Measurements from ENCODE around the gene SAMHD1.

Gene SAMHD1

GRCh38 chr20:36866164-36866563, 85.3 kb downstream of the SAMHD1 start:
- no peak overlapping the region for H3K4me2 ChIP-seq (ENCODE audit: low read length)
- no peaks in the 10 kb centered on the region for H3K9me2 ChIP-seq (ENCODE audit: low read depth, low read length)
- H3K36me3 ChIP-seq (ENCODE audit: insufficient read depth, low read length): no peaks in the 10 kb centered on the region
- no peaks in the 10 kb centered on the region for H3F3A ChIP-seq (ENCODE audit: insufficient read depth, low read length)
- no peak overlapping the region for H3K4me3 ChIP-seq (ENCODE audit: low read depth, low read length, poor library complexity, severe bottlenecking)
- no peaks in the 10 kb centered on the region; the same call in 1 of the 2 replicates for H3K27me3 ChIP-seq (ENCODE audit: insufficient read depth, low read length)
- no peak overlapping the region for H3K9ac ChIP-seq (ENCODE audit: low read length)
- no peak overlapping the region for H2AFZ ChIP-seq (ENCODE audit: low read length)
- no peak overlapping the region for H3K27ac ChIP-seq (ENCODE audit: low read depth, low read length, poor library complexity, severe bottlenecking)
- no peaks in the 10 kb centered on the region for H3K9me3 ChIP-seq (ENCODE audit: low read length)
- H3K4me1 ChIP-seq (ENCODE audit: insufficient read depth, low read length, severe bottlenecking): peaks cover 30% of the 10 kb centered on the region
- no peaks in the 10 kb centered on the region for H4K20me1 ChIP-seq (ENCODE audit: insufficient read depth, low read length)
- TF ChIP-seq CTCF (IDR thresholded peaks at IDR 0.05; ENCODE audit: low read length) (no peak), EZH2 (IDR thresholded peaks at IDR 0.05; ENCODE audit: borderline replicate concordance, low read length) (no peak)
- no peaks in the 10 kb centered on the region for H3K79me2 ChIP-seq (ENCODE audit: insufficient read depth, low read length)

GRCh38 chr20:36865861-36866149, 85.7 kb downstream of the SAMHD1 start:
- Histone ChIP-seq H3K36me3 (ENCODE audit: insufficient read depth, low read length) (no peaks in the 10 kb centered on the region), H3K9me2 (ENCODE audit: low read depth, low read length) (no peaks in the 10 kb centered on the region), H3K9ac (ENCODE audit: low read length) (no peak overlapping the region), H3K4me2 (ENCODE audit: low read length) (no peak overlapping the region), H3K79me2 (ENCODE audit: insufficient read depth, low read length) (no peaks in the 10 kb centered on the region), H3K4me1 (ENCODE audit: insufficient read depth, low read length, severe bottlenecking) (peaks cover 34% of the 10 kb centered on the region), H3K9me3 (ENCODE audit: low read length) (no peaks in the 10 kb centered on the region), H3K4me3 (ENCODE audit: low read depth, low read length, poor library complexity, severe bottlenecking) (no peak overlapping the region), H3F3A (ENCODE audit: insufficient read depth, low read length) (no peaks in the 10 kb centered on the region), H2AFZ (ENCODE audit: low read length) (no peak overlapping the region), H4K20me1 (ENCODE audit: insufficient read depth, low read length) (no peaks in the 10 kb centered on the region), H3K27ac (ENCODE audit: low read depth, low read length, poor library complexity, severe bottlenecking) (no peak overlapping the region), H3K27me3 (ENCODE audit: insufficient read depth, low read length) (no peaks in the 10 kb centered on the region; the same call in 1 of the 2 replicates)
- TF ChIP-seq CTCF (IDR thresholded peaks at IDR 0.05; ENCODE audit: low read length): no peak
- no peak for TF ChIP-seq EZH2 (IDR thresholded peaks at IDR 0.05; ENCODE audit: borderline replicate concordance, low read length)

GRCh38 chr20:36865076-36865860, 86.2 kb downstream of the SAMHD1 start:
- H3K4me1 ChIP-seq (ENCODE audit: insufficient read depth, low read length, severe bottlenecking): peaks cover 39% of the 10 kb centered on the region
- H3K27me3 ChIP-seq (ENCODE audit: insufficient read depth, low read length): no peaks in the 10 kb centered on the region; the same call in 1 of the 2 replicates
- H3K9me3 ChIP-seq (ENCODE audit: low read length): no peaks in the 10 kb centered on the region
- no peak for TF ChIP-seq EZH2 (IDR thresholded peaks at IDR 0.05; ENCODE audit: borderline replicate concordance, low read length)
- no peak for TF ChIP-seq CTCF (IDR thresholded peaks at IDR 0.05; ENCODE audit: low read length)
- no peak overlapping the region for H3K4me2 ChIP-seq (ENCODE audit: low read length)
- no peaks in the 10 kb centered on the region for H3K9me2 ChIP-seq (ENCODE audit: low read depth, low read length)
- H3K27ac ChIP-seq (ENCODE audit: low read depth, low read length, poor library complexity, severe bottlenecking): no peak overlapping the region
- H3K79me2 ChIP-seq (ENCODE audit: insufficient read depth, low read length): no peaks in the 10 kb centered on the region
- no peak overlapping the region for H2AFZ ChIP-seq (ENCODE audit: low read length)
- H4K20me1 ChIP-seq (ENCODE audit: insufficient read depth, low read length): no peaks in the 10 kb centered on the region
- no peak overlapping the region for H3K9ac ChIP-seq (ENCODE audit: low read length)
- no peaks in the 10 kb centered on the region for H3K36me3 ChIP-seq (ENCODE audit: insufficient read depth, low read length)
- no peak overlapping the region for H3K4me3 ChIP-seq (ENCODE audit: low read depth, low read length, poor library complexity, severe bottlenecking)
- H3F3A ChIP-seq (ENCODE audit: insufficient read depth, low read length): no peaks in the 10 kb centered on the region
